Adrenal gland (tissue), 5 donors: ENCODE results near the gene MRPL34.

ENCODE experiments used
- POLR2A ChIP-seq, 2 donors: fragments of 450-650 bp; IDR thresholded peaks; one replicate each; pipeline ENCODE4 v1.6.1; 2017; ENCODE audit warnings: antibody characterized with exemption in 2 of 2, mild to moderate bottlenecking in 2 of 2, moderate library complexity in 1 of 2
- TF ChIP-seq, protein P1 (sequence below), 6 experiments: fragments of 450-650 bp in 4 of 6; fragments of 200-600 bp in 2 of 6; sonication (generic) in 1 of 6; IDR thresholded peaks; 1 replicate in 5 of 6; 2 replicates in 1 of 6; pipeline versions ENCODE4 v1.5.1 to v1.8.0; 2016 to 2021; ENCODE audit warnings: antibody characterized with exemption in 6 of 6, mild to moderate bottlenecking in 2 of 6, moderate library complexity in 1 of 6
- donor health status: DM: no; HTN: no; CAD: no.

DNA sequence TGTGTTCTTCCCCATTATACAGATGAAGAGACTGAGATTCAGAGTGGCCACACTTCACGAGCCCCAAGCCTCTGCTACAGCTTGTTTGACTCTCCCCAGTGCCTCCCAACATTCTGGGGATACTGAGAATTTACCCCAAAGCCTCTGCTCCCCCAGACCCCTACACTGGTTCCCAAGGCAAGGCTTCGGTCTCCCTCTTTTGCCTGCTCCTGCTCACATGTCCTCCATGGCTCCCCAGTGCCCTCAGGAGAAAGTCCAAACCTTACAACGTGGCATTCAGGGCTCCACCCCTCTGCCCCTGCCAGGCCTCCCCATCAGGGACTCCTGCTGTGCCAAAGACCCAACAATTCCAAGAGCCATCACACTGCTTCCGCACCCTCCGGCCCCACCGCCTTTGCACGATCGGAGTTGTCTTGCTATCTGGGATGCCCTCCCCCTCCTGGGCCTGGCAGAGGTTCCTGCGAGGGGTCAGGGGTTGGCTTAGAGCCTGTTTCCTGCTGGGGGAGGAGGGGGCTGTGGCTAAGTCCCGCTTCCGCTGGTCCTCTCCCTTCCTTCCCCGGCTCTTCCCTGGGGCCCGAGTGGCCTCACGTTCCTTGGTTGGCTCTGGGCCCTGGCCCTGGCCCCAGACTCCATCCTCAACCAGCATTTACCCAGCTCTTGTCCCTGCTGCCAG is 47.1 kb downstream of the MRPL34 start:
- TF ChIP-seq, protein P1, sequence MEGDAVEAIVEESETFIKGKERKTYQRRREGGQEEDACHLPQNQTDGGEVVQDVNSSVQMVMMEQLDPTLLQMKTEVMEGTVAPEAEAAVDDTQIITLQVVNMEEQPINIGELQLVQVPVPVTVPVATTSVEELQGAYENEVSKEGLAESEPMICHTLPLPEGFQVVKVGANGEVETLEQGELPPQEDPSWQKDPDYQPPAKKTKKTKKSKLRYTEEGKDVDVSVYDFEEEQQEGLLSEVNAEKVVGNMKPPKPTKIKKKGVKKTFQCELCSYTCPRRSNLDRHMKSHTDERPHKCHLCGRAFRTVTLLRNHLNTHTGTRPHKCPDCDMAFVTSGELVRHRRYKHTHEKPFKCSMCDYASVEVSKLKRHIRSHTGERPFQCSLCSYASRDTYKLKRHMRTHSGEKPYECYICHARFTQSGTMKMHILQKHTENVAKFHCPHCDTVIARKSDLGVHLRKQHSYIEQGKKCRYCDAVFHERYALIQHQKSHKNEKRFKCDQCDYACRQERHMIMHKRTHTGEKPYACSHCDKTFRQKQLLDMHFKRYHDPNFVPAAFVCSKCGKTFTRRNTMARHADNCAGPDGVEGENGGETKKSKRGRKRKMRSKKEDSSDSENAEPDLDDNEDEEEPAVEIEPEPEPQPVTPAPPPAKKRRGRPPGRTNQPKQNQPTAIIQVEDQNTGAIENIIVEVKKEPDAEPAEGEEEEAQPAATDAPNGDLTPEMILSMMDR (IDR thresholded peaks at IDR 0.05), result no peak
- no peak for TF ChIP-seq POLR2A (IDR thresholded peaks at IDR 0.05)
